COLO668 (cell line): Measurements from ENCODE around the gene CKAP2L.
"Not testable (repeated sequence)": the region's sequence is repeated elsewhere in the genome, so short reads cannot be mapped to it uniquely, and the experiment has no call there.

Experiments
- DNase-seq: peaks from one replicate; lab custom pipeline; 2025; ENCODE audit not compliant: unreplicated experiment; lab: John Stamatoyannopoulos, UW

Gene CKAP2L

DNA sequence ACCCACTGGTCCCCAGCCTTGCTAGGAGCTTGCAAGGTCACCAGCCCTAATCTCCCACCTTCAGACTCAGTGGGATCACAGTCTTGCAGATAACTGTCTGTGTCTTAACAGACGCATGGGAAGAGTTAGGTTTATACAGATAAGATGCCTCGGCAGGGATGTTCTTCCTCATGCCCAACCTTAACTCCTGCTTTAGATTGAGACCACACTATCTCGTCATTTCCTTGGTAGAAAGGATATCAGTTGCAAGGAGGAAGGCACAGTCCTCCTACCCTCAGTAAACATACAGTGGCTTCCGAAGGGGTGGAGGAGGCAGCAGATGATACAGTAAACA lies 36.4 kb downstream of the CKAP2L start:
- no peak for DNase-seq

DNA sequence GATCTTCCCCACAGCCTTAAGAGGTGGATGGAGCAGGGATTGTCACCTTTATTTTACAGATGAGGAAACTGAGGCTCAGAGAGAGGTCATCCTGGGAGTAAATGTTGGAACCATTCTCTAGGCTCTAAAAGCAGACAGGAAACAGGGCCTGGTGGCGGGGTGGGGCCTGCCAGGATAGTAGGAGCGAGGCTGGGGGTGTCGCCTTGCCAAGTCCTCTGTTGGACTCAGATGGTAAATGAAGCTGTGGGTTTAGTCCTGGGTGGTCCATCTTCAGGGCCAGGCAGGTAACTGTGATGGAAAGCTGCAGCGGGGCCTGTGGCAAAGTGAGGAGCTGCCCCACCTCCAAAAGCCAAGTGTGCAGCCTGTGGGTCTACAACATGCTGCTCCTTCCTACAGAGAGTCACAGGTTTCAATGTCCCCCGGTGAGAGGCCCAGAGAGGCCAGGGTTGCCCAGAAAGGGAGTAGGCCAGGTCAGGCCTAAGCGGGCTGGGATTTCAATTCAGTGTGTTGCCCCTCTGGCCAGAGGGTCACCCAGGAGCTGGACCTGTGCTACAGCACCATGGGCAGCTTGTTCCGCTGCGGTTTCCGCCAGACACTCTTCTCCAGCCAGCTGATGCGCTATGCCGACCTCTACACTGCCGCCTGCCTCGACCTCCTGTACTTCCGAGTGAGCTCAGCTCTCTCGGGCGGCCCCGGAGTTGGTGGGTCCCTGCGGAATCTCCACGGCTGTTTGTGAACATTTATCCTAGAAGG lies 37.0 kb downstream of the CKAP2L start:
- no peak for DNase-seq

DNA sequence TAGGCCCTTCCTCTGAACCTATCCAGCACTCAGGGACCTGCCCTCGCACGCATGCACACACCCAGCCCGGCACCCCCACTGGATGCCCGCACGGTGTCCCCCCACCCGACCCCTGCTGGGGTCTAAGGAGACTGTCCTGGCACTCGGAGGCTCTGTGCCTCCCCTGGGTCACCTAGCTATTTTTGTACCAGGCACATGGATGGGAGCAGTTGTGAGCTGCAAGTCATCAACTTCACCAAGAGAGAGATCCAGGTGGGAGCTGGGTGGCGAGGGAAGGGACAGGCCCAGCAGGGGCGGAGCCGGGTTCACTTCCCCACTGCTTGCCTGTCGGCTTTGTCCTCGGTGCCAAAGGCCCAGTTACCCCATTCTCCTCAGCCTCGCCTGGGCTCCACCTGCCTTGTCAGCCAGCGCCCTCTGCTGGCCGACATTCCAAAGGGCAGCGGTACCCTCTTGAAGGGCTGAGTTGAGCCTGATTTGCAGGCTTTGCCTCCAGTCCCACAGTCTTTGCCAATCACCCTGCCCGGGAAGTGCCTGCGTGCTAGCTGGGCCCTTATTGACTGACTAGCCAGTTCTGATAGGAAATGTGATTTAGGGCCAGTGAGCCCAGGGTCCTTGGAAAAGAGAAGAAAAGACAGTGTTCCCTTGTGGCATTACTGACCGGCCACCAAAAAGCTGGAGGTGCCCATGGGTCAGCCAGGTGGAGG lies 37.8 kb downstream of the CKAP2L start:
- DNase-seq: peak; percentile 88

- no peak for DNase-seq
These were observed 38.6 kb downstream of the CKAP2L start for GRCh38 chr2:112725545-112726457.

GRCh38 chr2:112724591-112725525 lies 39.6 kb downstream of the CKAP2L start:
- DNase-seq: no peak

DNA sequence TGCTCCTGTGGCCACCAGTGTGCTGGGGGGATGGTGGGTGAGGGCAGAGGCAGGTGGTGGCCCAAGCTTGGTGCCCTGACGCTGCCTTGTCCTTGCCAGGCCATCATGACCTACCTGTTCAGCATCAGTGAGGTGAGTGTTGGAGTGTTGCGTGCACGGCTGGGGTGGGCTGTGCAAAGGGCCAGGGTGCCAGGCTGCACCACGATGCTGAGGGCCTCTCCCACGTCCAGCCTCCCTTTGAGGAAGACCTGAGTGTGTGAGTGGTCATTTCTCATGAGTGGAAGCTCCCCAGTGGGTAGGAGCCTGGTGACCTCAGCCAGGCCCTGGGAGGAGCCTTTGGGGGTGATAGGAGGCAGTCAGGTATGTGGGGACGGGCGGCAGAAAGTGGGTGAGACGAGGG lies 40.4 kb downstream of the CKAP2L start:
- no peak for DNase-seq

DNA sequence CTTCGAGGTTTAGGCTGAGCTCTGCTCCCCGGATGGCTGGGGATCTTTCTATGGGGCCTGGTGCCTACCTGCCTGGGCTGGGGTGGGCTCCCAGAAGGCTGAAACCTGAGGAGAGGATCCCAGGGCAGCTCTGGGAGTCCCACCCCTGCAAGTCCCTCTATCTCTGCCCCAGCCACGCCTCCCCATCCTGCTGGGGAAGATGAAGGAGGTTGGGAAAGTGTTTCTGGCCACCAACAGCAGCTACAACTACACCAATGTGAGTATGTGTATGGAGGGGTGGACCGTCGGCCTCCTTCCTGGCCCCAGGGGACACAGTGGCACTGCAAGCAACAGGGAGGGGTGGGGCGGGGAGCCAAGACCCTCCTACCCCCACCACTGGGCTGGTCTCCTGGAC lies 40.9 kb downstream of the CKAP2L start:
- no peak for DNase-seq

- no peak for DNase-seq
These were observed 41.4 kb downstream of the CKAP2L start for GRCh38 chr2:112722816-112723546.

- DNase-seq: no peak
These were observed 42.4 kb downstream of the CKAP2L start for GRCh38 chr2:112721819-112722522.

DNA sequence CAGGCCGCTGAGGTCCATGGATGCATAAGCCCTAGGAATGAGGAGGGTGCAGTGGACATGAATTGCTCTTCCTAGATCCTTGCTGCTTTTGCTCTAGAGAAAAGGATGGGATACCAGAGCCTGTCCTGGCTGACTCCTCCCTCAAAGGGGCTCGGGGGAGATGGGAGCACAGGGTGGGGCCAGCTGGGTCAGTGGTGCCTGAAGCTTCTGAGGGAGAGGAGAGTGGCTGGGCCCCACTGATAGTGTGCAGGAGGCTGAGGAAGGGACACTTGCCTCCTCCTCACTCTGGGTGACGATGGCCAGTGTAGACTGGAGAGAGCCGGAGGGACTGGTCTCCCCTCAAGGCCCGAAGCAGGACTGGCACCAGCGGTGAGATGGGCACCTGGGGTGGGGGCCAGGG lies 43.6 kb downstream of the CKAP2L start, which contains the start of gene NT5DC4:
Gene NT5DC4, plus strand, starts transcription at position 236 of the 400 bp plus-strand sequence. Its CDS starts 60 bp downstream, at position 296.
- DNase-seq: no peak

GRCh38 chr2:112718863-112719370 lies 45.5 kb downstream of the CKAP2L start:
- no peak for DNase-seq

GRCh38 chr2:112716826-112717352 lies 47.5 kb downstream of the CKAP2L start:
- not testable (repeated sequence) for DNase-seq

DNA sequence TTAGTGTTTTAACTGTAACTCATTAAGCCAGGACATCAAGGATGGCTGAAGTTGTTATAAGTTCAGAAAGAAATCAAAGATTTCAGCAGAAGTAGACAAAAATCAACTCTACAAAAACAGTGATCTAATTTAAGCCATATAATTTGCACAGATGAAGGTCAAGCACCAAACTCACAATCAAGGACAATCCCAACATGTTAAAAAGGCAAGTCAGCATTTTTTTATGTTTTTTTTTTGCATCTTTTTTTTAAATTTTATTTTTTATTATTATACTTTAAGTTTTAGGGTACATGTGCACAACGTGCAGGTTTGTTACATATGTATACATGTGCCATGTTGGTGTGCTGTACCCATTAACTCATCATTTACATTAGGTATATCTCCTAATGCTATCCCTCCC lies 48.3 kb downstream of the CKAP2L start:
- not testable (repeated sequence) for DNase-seq

GRCh38 chr2:112714836-112715631 lies 49.4 kb downstream of the CKAP2L start:
- DNase-seq: no peak

- no peak for DNase-seq
These were observed 50.1 kb downstream of the CKAP2L start for GRCh38 chr2:112714331-112714730.

DNA sequence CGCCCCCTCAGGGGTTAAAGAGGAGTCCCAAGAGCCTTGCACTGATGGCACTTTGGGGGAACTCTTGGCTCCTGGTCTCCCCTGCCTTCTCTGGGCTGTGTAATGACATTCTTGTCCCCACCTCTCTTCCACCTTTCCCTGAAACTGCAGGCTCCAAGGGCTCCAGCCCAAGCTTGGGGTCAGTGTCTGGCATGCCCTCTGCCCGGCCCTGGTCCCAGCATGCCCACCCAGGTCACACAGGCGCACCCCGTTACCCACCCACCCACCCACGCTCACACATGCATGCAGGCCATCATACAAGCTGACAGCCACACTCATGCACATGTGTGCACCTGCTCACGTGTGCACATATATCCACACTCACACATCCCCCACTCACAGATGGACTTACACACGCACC lies 50.5 kb downstream of the CKAP2L start:
- no peak for DNase-seq

DNA sequence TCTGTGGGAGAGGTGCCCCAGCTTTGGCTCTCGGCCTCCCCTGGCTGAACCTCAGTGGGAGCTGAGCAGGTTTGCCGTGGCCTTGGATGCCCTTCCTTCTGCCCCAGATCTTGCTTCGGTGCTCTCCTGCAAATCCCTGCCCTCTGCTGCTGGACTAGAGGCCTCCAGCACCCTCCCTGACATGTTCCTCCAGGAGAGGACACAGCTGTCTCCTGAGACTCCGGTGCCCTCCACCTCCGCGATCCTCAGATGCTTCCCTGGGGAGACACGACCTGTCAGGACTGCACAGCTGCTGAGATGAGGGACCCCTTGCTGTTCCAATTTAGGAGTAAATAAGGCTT lies 50.9 kb downstream of the CKAP2L start:
- no peak for DNase-seq
